ENCODE results near the gene BYSL. TPM values are rescaled to one million over a fixed set of nuclear protein-coding genes. Genes with fewer than 3 reads are reported as not detected.

BYSL gene
- total RNA-seq, 3 donors from 2014 or later = 7.7 to 8.8 (median 8.6) TPM

DNA sequence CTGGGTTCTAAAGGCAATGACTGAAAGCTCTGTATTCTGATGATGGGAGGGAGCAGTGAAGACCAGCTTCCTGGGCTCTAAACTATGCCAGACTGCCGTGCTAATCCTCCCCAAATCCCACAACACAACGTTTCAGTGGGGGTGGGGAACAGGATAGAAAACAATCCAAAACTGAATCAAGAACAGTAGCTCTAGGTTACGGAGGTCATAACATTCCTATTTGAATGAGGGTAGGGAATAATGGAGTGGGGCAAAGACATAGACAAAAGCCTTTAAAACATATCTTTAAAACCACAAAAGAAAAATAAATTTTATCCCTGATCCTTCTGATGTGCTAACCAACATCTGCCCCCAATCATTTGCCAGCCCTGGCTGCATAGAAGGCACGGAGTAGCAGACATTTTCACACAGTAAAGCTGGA lies 34.0 kb upstream of the BYSL start:
- Histone ChIP-seq H3K9me3 (no peaks in the 10 kb centered on the region), H3K27ac (peak overlapping the region in 1 of 2 donors; percentile 38), H3K4me1 (no peaks in the 10 kb centered on the region), H3K36me3 (no peaks in the 10 kb centered on the region), H3K27me3 (no peaks in the 10 kb centered on the region), H3K4me3 (no peak overlapping the region)
- no peak for DNase-seq (ENCODE audit: low spot score in 2 of 2)
- intact Hi-C loops (cut with DNase I; ENCODE audit: low total_unique reads) = no loop called here
- TF ChIP-seq POLR2AphosphoS5 (IDR thresholded peaks at IDR 0.05) (no peak), POLR2A (IDR thresholded peaks at IDR 0.05) (no peak)
- TF ChIP-seq, protein P1, sequence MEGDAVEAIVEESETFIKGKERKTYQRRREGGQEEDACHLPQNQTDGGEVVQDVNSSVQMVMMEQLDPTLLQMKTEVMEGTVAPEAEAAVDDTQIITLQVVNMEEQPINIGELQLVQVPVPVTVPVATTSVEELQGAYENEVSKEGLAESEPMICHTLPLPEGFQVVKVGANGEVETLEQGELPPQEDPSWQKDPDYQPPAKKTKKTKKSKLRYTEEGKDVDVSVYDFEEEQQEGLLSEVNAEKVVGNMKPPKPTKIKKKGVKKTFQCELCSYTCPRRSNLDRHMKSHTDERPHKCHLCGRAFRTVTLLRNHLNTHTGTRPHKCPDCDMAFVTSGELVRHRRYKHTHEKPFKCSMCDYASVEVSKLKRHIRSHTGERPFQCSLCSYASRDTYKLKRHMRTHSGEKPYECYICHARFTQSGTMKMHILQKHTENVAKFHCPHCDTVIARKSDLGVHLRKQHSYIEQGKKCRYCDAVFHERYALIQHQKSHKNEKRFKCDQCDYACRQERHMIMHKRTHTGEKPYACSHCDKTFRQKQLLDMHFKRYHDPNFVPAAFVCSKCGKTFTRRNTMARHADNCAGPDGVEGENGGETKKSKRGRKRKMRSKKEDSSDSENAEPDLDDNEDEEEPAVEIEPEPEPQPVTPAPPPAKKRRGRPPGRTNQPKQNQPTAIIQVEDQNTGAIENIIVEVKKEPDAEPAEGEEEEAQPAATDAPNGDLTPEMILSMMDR (IDR thresholded peaks at IDR 0.05) = no peak

DNA sequence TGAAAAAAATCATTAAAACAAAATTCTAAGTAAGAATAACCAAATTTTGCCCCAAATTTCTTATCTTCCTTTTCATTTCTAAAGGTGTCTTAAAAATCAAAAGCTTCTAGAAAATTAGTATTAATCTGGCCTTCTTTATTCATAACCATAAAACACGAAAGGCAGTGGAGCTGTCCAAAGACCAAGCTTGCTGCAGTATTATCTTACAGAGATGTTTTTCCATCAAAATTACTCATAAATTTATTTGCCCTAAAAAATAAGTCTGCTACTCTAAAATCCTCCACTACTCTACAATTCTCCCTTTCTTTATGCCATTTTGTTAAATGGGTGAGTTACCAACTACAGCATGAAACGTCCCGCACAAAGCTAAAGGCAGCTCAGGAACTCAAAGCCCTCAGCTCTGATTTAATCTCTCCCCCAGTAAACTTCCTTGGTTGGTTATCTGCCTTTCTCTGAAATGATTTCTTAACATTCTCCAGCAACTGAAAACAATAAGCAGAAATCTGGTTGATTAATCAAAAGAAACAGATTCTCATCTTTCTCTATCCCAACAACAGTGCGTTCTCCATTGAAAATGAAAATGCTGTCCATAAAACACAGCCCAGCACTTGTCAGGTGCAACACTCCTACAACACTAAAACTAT lies 28.3 kb upstream of the BYSL start:
- Histone ChIP-seq H3K9me3 (no peaks in the 10 kb centered on the region), H3K27ac (no peak overlapping the region), H3K27me3 (no peaks in the 10 kb centered on the region), H3K4me3 (no peak overlapping the region), H3K36me3 (no peaks in the 10 kb centered on the region), H3K4me1 (no peaks in the 10 kb centered on the region)
- intact Hi-C loops (cut with DNase I; ENCODE audit: low total_unique reads) = no loop called here
- no peak for DNase-seq (ENCODE audit: low spot score in 2 of 2)
- TF ChIP-seq POLR2AphosphoS5 (IDR thresholded peaks at IDR 0.05) (no peak), POLR2A (IDR thresholded peaks at IDR 0.05) (no peak)
- TF ChIP-seq, protein P1 (IDR thresholded peaks at IDR 0.05) = no peak

DNA sequence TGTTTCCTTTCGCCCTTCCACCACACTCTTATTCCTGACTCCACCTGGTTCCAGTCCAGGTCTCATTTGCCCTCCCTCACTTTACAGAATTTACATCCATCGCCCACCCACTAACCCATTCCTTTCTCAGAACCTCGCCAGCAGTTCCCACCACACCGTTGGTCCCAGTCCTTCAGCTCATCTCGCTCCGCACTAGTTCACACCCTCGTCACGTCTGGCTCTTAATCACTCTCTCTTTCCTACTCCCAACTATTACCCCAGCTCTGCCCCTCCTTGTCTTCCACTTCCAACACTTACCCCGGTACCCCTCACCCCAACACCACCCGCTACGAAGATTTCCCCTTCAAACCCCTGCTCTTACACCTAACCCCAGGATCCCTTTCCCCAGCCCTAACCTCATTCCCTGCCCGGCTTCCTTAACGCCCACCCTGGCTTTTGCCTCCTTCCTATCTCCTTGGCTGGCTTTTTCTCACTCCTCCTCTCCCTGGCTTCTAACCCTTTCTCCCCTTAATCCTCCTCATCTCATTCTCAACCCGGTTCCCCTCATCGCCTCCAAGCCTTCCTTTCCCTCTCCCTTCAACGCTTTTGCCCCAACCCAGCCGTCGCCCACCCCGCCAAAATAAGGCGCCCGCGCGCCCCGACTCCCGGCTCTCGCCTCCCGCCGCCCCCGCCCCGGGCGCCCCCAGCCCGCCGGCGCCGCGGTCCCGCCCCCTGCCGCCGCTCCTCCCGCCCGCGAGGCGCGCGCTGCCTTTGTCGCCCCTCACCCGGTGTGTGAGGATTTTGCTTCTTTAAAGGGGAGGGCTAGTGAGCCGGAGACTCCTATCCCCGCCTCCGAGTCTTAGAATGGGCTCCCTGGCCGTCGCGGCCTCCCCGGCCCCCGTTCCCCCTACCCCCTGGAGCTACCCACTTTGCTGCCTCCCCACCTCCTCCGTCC lies 26.7 kb upstream of the BYSL start:
- Histone ChIP-seq H3K36me3 (no peaks in the 10 kb centered on the region), H3K9me3 (no peaks in the 10 kb centered on the region), H3K4me1 (no peaks in the 10 kb centered on the region), H3K27me3 (no peaks in the 10 kb centered on the region), H3K4me3 (peak overlapping the region; percentile 76 to 78 (median 77)), H3K27ac (peak overlapping the region; percentile 81 to 83)
- intact Hi-C loops (cut with DNase I; ENCODE audit: low total_unique reads) = no loop called here
- no peak for DNase-seq (ENCODE audit: low spot score in 2 of 2)
- no peak for TF ChIP-seq POLR2AphosphoS5 (IDR thresholded peaks at IDR 0.05)
- TF ChIP-seq, protein P1 (IDR thresholded peaks at IDR 0.05) = no peak
- no peak for TF ChIP-seq POLR2A (IDR thresholded peaks at IDR 0.05)

DNA sequence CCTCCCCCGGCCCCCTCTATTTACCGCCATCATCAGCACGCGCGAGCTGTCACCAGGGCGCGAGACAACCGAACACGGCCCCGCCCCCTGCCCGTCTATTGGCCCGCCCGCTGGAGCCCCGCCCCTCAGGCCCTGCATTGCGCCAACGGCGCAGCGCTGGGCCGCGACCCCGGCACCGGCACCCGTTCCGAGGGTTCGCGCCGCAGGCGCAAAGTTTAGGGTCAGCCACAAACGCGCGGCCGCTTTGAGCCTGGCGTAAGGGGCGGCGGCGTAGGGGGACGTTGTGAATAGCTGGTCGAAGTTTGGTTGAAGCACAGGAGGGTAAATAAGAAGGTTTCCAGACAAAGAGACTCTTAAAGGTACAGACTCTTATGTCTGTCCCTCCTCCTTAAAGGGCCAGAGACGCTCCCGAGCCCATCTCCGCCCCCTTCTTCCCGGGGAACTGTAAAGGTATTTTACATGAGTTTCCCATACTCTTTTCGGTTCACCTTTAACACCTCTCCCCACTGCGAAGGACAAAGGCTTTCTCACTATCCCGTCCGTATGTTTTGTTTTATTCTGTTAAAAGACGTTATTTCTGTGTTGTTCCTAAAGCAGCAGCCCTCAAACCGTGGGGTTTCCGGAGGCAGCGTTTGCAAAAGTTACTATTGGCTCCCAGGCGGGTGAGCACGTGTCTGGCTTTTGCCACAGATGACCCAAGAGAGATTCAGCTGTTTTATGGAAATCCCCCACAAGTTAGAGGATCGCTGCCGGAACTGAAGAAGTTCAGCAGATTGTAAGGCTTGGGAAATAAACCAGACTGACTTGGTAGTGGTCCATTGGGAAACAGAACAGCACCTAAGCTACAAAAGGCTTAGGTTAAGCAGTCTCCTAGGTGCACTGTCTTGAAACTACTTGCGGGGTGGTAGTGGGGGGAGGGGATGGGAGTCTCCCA lies 25.7 kb upstream of the BYSL start, which contains the start of gene USP49:
TSS of gene USP49 (minus strand) at position 76 of the 934 bp plus-strand sequence. CDS start 88,392 bp downstream, outside the sequence.
- intact Hi-C loops (cut with DNase I; ENCODE audit: low total_unique reads) = no loop called here
- peak within 1 kb of the TSS; percentile 76 to 78 (median 77) for H3K4me3 ChIP-seq
- no peaks in the 10 kb centered on the region for H3K27me3 ChIP-seq
- DNase-seq (ENCODE audit: low spot score in 2 of 2) = peak; percentile 74 to 80
- no peaks in the 10 kb centered on the region for H3K9me3 ChIP-seq
- H3K4me1 ChIP-seq = no peaks in the 10 kb centered on the region
- H3K36me3 ChIP-seq = no peaks in the 10 kb centered on the region
- H3K27ac ChIP-seq = peak within 1 kb of the TSS; percentile 81 to 83
- TF ChIP-seq POLR2A (IDR thresholded peaks at IDR 0.05) (no peak), POLR2AphosphoS5 (IDR thresholded peaks at IDR 0.05) (peak in 2 of 3 donors; percentile 36 to 58)
- TF ChIP-seq, protein P1 (IDR thresholded peaks at IDR 0.05) = no peak

Data from breast epithelium (tissue), 4 donors.